ENCODE data around the gene RAB17. TPM values are rescaled to one million over a fixed set of nuclear protein-coding genes. Genes with fewer than 3 reads are reported as not detected.
"Not testable (repeated sequence)": the region's sequence is repeated elsewhere in the genome, so short reads cannot be mapped to it uniquely, and the experiment has no call there.

The RAB17 gene
- total and polyA plus RNA-seq, 4 donors, result 19.3 to 73.3 (median 46.4) TPM

DNA sequence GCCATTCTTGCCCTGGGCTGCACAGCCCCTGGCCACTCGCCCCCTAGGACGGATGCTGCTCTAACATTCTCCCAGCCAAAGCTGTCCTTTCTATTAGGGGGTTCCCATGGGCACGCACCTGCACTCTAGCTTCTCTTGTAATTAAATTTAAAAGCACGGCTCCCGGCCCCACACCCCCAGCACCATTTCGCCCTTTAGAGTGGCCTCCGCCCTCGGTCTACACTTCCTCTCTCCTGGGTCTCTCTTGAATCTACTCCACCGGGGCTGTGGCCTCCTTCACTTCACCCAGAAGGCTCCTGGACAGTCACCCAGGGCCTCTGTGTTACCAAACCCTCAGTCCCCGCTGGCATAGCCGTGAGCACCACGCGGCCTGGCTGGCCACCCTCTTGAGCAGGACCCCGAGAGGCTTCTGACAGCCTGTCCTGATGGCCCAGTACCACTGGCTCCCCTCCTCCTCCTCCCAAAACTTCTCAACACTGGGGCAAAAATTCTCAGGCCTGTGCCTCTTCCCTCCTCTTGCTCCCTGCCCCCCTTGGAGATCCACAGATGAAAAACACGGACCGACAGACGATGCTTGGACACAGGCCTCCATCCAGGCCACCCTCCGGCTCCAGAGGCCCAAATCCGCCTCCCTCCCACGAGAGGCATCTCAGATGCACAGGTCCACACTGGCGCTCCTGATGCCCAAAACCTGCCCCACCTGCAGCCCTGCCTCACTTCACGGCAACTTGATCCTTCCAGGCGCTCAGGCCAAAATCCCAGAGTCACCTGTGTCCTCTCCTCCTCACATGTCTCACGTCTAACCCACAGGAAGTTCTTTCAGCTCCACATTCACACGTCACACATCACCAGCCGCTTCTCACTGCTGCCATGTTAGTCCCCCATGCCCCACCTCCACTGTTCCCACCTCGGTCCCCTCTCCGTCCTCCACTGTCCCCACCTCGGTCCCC lies 6.9 kb upstream of the RAB17 start:
- DNase-seq (no peak), ATAC-seq (ENCODE audit: insufficient read depth, low FRiP score) (no peak)
- no peaks in the 10 kb centered on the region for H3K27me3 ChIP-seq (ENCODE audit: control insufficient read depth in 3 of 3, insufficient read depth in 3 of 3, low read length in 2 of 3)
- H3K9me3 ChIP-seq (ENCODE audit: control insufficient read depth in 4 of 4, insufficient read depth in 3 of 4, low read length in 3 of 4), result no peaks in the 10 kb centered on the region
- WGBS, 2 donors, result 88 to 89% methylated on average over 29 of the region's 29 CpGs
- no peak overlapping the region for H3K27ac ChIP-seq (ENCODE audit: low read depth in 1 of 2, low read length in 1 of 2)
- H3K4me3 ChIP-seq, result no peak overlapping the region
- no peaks in the 10 kb centered on the region for H3K36me3 ChIP-seq (ENCODE audit: control insufficient read depth in 4 of 4, insufficient read depth in 4 of 4, low read length in 4 of 4)
- TF ChIP-seq CTCF (IDR thresholded peaks at IDR 0.05; ENCODE audit: control extremely low read depth, extremely low read depth), result no peak
- no peak overlapping the region for H3K9ac ChIP-seq (ENCODE audit: insufficient read depth in 1 of 2, low read length in 2 of 2)
- H3K4me1 ChIP-seq (ENCODE audit: control insufficient read depth in 5 of 5, insufficient read depth in 5 of 5, low read length in 5 of 5), result peaks cover 3 to 13% (median 5%) of the 10 kb centered on the region in 5 donors

DNA sequence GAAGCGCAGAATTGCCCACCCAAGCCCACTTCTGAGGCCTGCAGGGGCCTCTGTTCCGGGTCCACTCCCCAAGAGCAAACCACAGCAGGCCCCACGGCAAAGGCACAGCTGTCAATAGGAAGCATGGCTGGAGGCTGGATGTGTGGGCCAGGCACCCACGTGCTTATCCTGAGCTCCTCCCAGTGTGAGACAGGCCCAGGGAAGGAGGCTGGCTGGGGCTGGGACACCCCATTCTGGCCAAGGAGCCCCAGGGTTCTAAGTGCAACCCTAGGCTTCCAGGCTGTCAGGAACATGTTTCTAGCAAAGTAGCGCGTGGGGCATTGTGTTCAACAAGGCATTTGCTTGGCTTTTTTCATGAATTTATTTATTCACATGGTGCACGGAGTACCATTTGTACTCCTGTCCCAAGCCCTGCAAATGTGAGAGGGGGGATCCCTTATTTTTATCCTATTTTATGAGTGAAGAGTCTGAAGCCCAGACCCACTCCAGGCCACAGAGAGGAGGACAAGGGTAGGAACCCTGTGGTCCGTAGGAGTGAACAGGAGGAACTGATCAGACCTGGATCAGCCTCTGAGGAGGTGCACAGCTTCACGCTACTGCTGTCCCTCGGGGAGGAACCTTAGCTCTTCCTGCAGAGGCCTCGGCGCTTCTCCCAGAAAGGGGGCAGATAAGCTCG lies 6.1 kb upstream of the RAB17 start:
- Histone ChIP-seq H3K9ac (ENCODE audit: insufficient read depth in 1 of 2, low read length in 2 of 2) (no peak overlapping the region), H3K4me3 (no peak overlapping the region), H3K27ac (ENCODE audit: low read depth in 1 of 2, low read length in 1 of 2) (no peak overlapping the region), H3K9me3 (ENCODE audit: control insufficient read depth in 4 of 4, insufficient read depth in 3 of 4, low read length in 3 of 4) (no peaks in the 10 kb centered on the region), H3K4me1 (ENCODE audit: control insufficient read depth in 5 of 5, insufficient read depth in 5 of 5, low read length in 5 of 5) (peaks cover 2 to 13% (median 5%) of the 10 kb centered on the region in 5 donors), H3K27me3 (ENCODE audit: control insufficient read depth in 3 of 3, insufficient read depth in 3 of 3, low read length in 2 of 3) (no peaks in the 10 kb centered on the region), H3K36me3 (ENCODE audit: control insufficient read depth in 4 of 4, insufficient read depth in 4 of 4, low read length in 4 of 4) (no peaks in the 10 kb centered on the region)
- no peak for TF ChIP-seq CTCF (IDR thresholded peaks at IDR 0.05; ENCODE audit: control extremely low read depth, extremely low read depth)
- ATAC-seq (ENCODE audit: insufficient read depth, low FRiP score) (no peak), DNase-seq (no peak)
- 88 to 91% methylated on average over 13 of the region's 13 CpGs for WGBS, 2 donors

GRCh38 chr2:237595829-237596519 lies 5.4 kb upstream of the RAB17 start:
- Histone ChIP-seq H3K27ac (ENCODE audit: low read depth in 1 of 2, low read length in 1 of 2) (peak overlapping the region in 1 of 2 donors; percentile 68), H3K4me1 (ENCODE audit: control insufficient read depth in 5 of 5, insufficient read depth in 5 of 5, low read length in 5 of 5) (peaks cover 0 to 17% (median 3%) of the 10 kb centered on the region in 5 donors)
- not testable (repeated sequence) for H3K4me3 ChIP-seq; H3K9ac ChIP-seq (ENCODE audit: insufficient read depth in 1 of 2, low read length in 2 of 2); DNase-seq; H3K27me3 ChIP-seq (ENCODE audit: control insufficient read depth in 3 of 3, insufficient read depth in 3 of 3, low read length in 2 of 3); ATAC-seq (ENCODE audit: insufficient read depth, low FRiP score); H3K9me3 ChIP-seq (ENCODE audit: control insufficient read depth in 4 of 4, insufficient read depth in 3 of 4, low read length in 3 of 4); H3K36me3 ChIP-seq (ENCODE audit: control insufficient read depth in 4 of 4, insufficient read depth in 4 of 4, low read length in 4 of 4)
- WGBS, 2 donors, result 88 to 94% methylated on average over 5 of the region's 5 CpGs

GRCh38 chr2:237594514-237594871 lies 4.0 kb upstream of the RAB17 start:
- Histone ChIP-seq H3K27ac (ENCODE audit: low read depth in 1 of 2, low read length in 1 of 2) (peak overlapping the region; percentile 68 to 73), H3K9me3 (ENCODE audit: control insufficient read depth in 4 of 4, insufficient read depth in 3 of 4, low read length in 3 of 4) (no peaks in the 10 kb centered on the region), H3K4me1 (ENCODE audit: control insufficient read depth in 5 of 5, insufficient read depth in 5 of 5, low read length in 5 of 5) (peaks cover 0 to 11% (median 3%) of the 10 kb centered on the region in 5 donors), H3K4me3 (no peak overlapping the region), H3K9ac (ENCODE audit: insufficient read depth in 1 of 2, low read length in 2 of 2) (no peak overlapping the region), H3K27me3 (ENCODE audit: control insufficient read depth in 3 of 3, insufficient read depth in 3 of 3, low read length in 2 of 3) (no peaks in the 10 kb centered on the region), H3K36me3 (ENCODE audit: control insufficient read depth in 4 of 4, insufficient read depth in 4 of 4, low read length in 4 of 4) (no peaks in the 10 kb centered on the region)
- no peak for ATAC-seq (ENCODE audit: insufficient read depth, low FRiP score)
- TF ChIP-seq CTCF (IDR thresholded peaks at IDR 0.05; ENCODE audit: control extremely low read depth, extremely low read depth), result no peak
- 57 to 73% methylated on average over 5 of the region's 5 CpGs for WGBS, 2 donors
- DNase-seq, result no peak

Measured in lung (tissue), 12 donors.